Glutamatergic neuron (in vitro differentiated cells): Measurements from ENCODE around the gene KCTD19. TPM values are rescaled to one million over a fixed set of nuclear protein-coding genes. Genes with fewer than 3 reads are reported as not detected.
A peak's percentile ranks its signal among the peaks of the same experiment; 100 is the strongest.

Experiments
- DNase-seq: peaks from one replicate; pipeline ENCODE4 v3.0.0; 2022
- H3K27ac Mint-ChIP-seq: one replicate; pipeline ENCODE4 v1.8.0; 2020; ENCODE audit warnings: mild to moderate bottlenecking, mixed read lengths, inconsistent platforms; ENCODE audit not compliant: unreplicated experiment
- H3K27me3 Mint-ChIP-seq: one replicate; pipeline ENCODE4 v1.8.0; 2020; ENCODE audit warnings: mild to moderate bottlenecking, moderate library complexity, mixed read lengths, inconsistent platforms; ENCODE audit not compliant: unreplicated experiment
- H3K36me3 Mint-ChIP-seq: one replicate; pipeline ENCODE4 v1.8.0; 2020; ENCODE audit warnings: mild to moderate bottlenecking, mixed read lengths, inconsistent platforms; ENCODE audit not compliant: unreplicated experiment
- H3K4me1 Mint-ChIP-seq: one replicate; pipeline ENCODE4 v1.8.0; 2020; ENCODE audit warnings: mild to moderate bottlenecking, low read depth, mixed read lengths, inconsistent platforms; ENCODE audit not compliant: unreplicated experiment
- H3K4me3 Mint-ChIP-seq: one replicate; pipeline ENCODE4 v1.8.0; 2020; ENCODE audit warnings: mild to moderate bottlenecking, mixed read lengths, inconsistent platforms; ENCODE audit not compliant: unreplicated experiment
- H3K9me3 Mint-ChIP-seq: one replicate; pipeline ENCODE4 v1.8.0; 2020; ENCODE audit warnings: mild to moderate bottlenecking, moderate library complexity, mixed read lengths, inconsistent platforms; ENCODE audit not compliant: unreplicated experiment
- CTCF ChIP-seq: fragments of 200-600 bp; sonication (generic); IDR thresholded peaks from one replicate; pipeline ENCODE4 v1.5.0; 2021; ENCODE audit not compliant: partially characterized antibody, unreplicated experiment
- total RNA-seq: library from RNA; stranded (reverse); fragmentation: NEBNext Ultra II Directional; extraction: Animal tissue kit (Norgen Biotek cat#: 25700); gene quantifications from one replicate; pipeline ENCODE4 v1.2.1, GENCODE V29; 2021; ENCODE audit not compliant: unreplicated experiment

The KCTD19 gene
- total RNA-seq, 1 donor from 2014 or later: 1.0 TPM

- Mint-ChIP-seq H3K9me3 (peaks cover 5% of the 10 kb centered on the region), H3K36me3 (peaks cover 8% of the 10 kb centered on the region), H3K4me1 (no peaks in the 10 kb centered on the region), H3K27me3 (peaks cover 11% of the 10 kb centered on the region), H3K27ac (no peak overlapping the region), H3K4me3 (no peak overlapping the region)
- DNase-seq: no peak
- TF ChIP-seq CTCF: no peak
Measured at GRCh38 chr16:67281536-67282446, 44.8 kb downstream of the KCTD19 start.

- no peak overlapping the region for H3K4me3 Mint-ChIP-seq
- peaks cover 8% of the 10 kb centered on the region for H3K36me3 Mint-ChIP-seq
- H3K9me3 Mint-ChIP-seq: peaks cover 10% of the 10 kb centered on the region
- H3K27ac Mint-ChIP-seq: no peak overlapping the region
- no peaks in the 10 kb centered on the region for H3K4me1 Mint-ChIP-seq
- no peak for TF ChIP-seq CTCF
- peaks cover 7% of the 10 kb centered on the region for H3K27me3 Mint-ChIP-seq
- no peak for DNase-seq
Measured at GRCh38 chr16:67280090-67281015, 46.2 kb downstream of the KCTD19 start.

- DNase-seq: peak; percentile 82
- no peaks in the 10 kb centered on the region for H3K4me1 Mint-ChIP-seq
- peak; percentile 77 for TF ChIP-seq CTCF
Measured at GRCh38 chr16:67279296-67280089, 47.0 kb downstream of the KCTD19 start, which contains the start of gene PLEKHG4. Gene PLEKHG4, plus strand, starts transcription at chr16:67279532. Its CDS starts 513 bp downstream, at chr16:67280045.

GRCh38 chr16:67278773-67279295 is 47.7 kb downstream of the KCTD19 start:
- Mint-ChIP-seq H3K27me3 (peaks cover 7% of the 10 kb centered on the region), H3K4me3 (peak overlapping the region; percentile 49), H3K4me1 (no peaks in the 10 kb centered on the region), H3K27ac (no peak overlapping the region), H3K36me3 (peaks cover 8% of the 10 kb centered on the region), H3K9me3 (peaks cover 10% of the 10 kb centered on the region)
- no peak for TF ChIP-seq CTCF
- no peak for DNase-seq

More at GRCh38 chr16:67279296-67280089, 47.0 kb downstream of the KCTD19 start, which contains the start of gene PLEKHG4:
- H3K9me3 Mint-ChIP-seq: peaks cover 10% of the 10 kb centered on the region
- H3K4me3 Mint-ChIP-seq: peak within 1 kb of the TSS; percentile 49
- H3K27ac Mint-ChIP-seq: no peak within 1 kb of the TSS
- H3K36me3 Mint-ChIP-seq: peaks cover 8% of the 10 kb centered on the region
- peaks cover 7% of the 10 kb centered on the region for H3K27me3 Mint-ChIP-seq
